Activated CD4-positive, alpha-beta T cell treated with anti-CD3 and anti-CD28 coated beads, Interleukin-2, amount 10 ng/mL, durations not matched to agents 24 days and 14 days (primary cell): ENCODE results near the gene SLC24A3. TPM values are rescaled to one million over a fixed set of nuclear protein-coding genes. Genes with fewer than 3 reads are reported as not detected.

ENCODE experiments used
- DNase-seq: peaks from one replicate; pipeline ENCODE4 v3.0.0; 2022
- H3K27ac Mint-ChIP-seq: one replicate; pipeline ENCODE4 v1.8.0; 2022; ENCODE audit warnings: mild to moderate bottlenecking, mixed read lengths
- H3K27me3 Mint-ChIP-seq: one replicate; pipeline ENCODE4 v1.8.0; 2022; ENCODE audit warnings: mixed read lengths
- H3K36me3 Mint-ChIP-seq: one replicate; pipeline ENCODE4 v1.8.0; 2022; ENCODE audit warnings: low read depth, mild to moderate bottlenecking, mixed read lengths
- H3K4me1 Mint-ChIP-seq: one replicate; pipeline ENCODE4 v1.8.0; 2021; ENCODE audit warnings: mixed read lengths
- H3K4me3 Mint-ChIP-seq: one replicate; pipeline ENCODE4 v1.8.0; 2022; ENCODE audit warnings: mild to moderate bottlenecking, moderate library complexity, mixed read lengths
- H3K9me3 Mint-ChIP-seq: one replicate; pipeline ENCODE4 v1.8.0; 2021; ENCODE audit warnings: mixed read lengths
- intact Hi-C: fragments of 100-400 bp; cut with micrococcal nuclease; formaldehyde crosslinking; loops from one replicate; pipeline ENCODE4 v1.15.1; 2023
- total RNA-seq: library from RNA; stranded (reverse); gene quantifications from 2 replicates; pipeline ENCODE4 v1.2.3, GENCODE V29; 2022

The SLC24A3 gene
- total RNA-seq, 1 donor from 2014 or later: not detected

DNA sequence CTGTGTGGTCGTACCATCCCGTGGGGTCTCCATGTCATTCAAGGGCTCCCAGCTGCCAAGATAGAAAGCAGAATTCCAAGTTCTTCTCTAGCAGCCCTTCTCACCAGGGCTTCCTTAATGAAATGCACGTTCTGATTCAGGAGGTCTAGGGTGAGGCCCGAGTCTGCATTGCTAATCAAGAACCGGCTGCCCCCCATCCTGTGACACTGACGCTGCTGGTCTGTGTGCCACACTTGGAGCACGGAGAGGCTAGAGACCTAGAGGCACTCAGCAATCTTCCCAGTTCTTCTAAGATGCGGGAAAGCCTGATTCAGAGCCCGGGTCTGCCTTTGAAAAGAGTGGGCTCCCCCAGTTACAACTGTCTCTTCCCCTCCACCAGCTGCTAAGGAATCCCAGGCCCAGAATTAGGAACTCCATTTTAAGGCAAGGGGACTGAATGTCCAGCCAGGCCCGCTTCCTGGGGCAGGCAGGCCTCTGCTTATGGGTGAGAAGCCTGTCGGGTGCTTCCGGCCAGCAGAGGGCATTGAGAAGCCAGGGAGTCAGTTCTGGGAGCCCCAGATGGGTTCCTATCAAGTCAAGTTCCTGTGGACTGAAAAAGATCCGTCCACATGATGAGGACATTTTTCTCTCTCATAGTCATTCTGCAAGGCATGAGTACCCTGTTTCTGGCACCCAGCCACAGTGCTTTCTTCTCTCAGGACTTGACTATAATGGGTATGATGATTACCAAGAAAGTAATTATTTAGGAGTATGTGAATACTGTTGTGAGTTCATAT, 475.8 kb downstream of the SLC24A3 start:
- Mint-ChIP-seq H3K9me3 (no peaks in the 10 kb centered on the region), H3K4me3 (no peak overlapping the region), H3K36me3 (no peaks in the 10 kb centered on the region), H3K27ac (no peak overlapping the region), H3K27me3 (peaks cover 2% of the 10 kb centered on the region), H3K4me1 (peaks cover 2% of the 10 kb centered on the region)
- no peak for DNase-seq
- intact Hi-C loops: no loop called here

DNA sequence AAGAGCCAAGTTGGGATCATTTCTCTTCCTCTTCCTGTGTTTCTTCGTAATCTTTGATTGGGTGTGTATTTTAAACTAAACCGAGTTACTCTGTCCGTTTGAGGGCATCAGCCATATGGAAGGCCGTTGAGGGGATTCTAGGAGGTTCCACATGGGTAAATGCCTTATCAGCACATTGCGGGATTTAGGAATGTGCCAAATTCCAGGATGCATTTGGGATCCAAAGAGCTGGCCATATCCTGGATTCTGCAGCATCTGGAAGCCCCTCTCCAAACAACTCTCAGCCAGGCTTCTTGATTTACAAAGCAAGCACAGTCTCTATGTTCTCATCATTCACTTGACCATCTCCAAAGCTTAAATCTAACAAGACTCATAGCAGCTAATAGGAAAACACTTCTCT, 478.0 kb downstream of the SLC24A3 start:
- H3K4me3 Mint-ChIP-seq: no peak overlapping the region
- peaks cover 2% of the 10 kb centered on the region for H3K4me1 Mint-ChIP-seq
- intact Hi-C loops: no loop called here
- H3K36me3 Mint-ChIP-seq: no peaks in the 10 kb centered on the region
- H3K27ac Mint-ChIP-seq: no peak overlapping the region
- DNase-seq: no peak
- peaks cover 2% of the 10 kb centered on the region for H3K27me3 Mint-ChIP-seq
- no peaks in the 10 kb centered on the region for H3K9me3 Mint-ChIP-seq

DNA sequence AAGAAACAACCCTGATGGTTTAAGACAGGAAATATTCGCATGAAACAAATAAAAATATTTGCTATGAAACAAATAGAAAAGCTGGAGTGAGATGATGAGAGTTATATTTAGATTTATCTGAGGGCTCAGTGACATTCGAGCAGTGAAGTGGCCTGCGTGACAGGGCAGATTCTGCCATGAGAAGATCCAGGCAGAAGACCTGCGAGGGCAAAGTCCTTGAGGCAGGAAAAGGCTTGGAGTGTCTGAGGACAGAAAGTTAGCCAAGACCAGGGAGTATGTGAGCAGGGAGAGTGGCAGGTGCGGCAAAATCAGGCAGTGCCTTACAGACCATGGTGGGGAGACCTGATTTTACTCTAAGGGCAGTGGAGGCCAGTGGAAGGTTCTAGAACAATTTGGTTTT, 478.7 kb downstream of the SLC24A3 start:
- intact Hi-C loops: no loop called here
- peaks cover 2% of the 10 kb centered on the region for H3K27me3 Mint-ChIP-seq
- H3K4me1 Mint-ChIP-seq: peaks cover 2% of the 10 kb centered on the region

DNA sequence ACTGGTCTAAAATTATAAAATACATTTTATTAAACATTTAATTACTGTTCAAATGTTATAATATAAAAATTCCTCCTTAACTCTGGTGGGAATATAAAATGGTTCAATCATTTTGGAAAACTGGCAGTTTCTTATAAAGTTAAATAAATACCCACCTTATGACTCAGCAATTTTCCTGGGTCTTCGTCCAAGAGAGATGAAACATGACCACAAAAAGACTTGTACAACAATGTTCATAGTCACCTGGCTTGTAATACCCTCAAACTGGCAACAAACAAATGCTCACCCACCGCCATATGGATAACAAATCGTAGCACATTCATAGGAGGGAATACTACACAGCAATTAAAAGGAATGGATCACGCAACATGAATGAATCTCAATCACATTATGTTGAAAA, 479.7 kb downstream of the SLC24A3 start:
- Mint-ChIP-seq H3K4me1 (peaks cover 2% of the 10 kb centered on the region), H3K27me3 (peaks cover 2% of the 10 kb centered on the region), H3K27ac (no peak overlapping the region), H3K4me3 (no peak overlapping the region), H3K36me3 (no peaks in the 10 kb centered on the region), H3K9me3 (no peaks in the 10 kb centered on the region)
- no peak for DNase-seq
- intact Hi-C loops: loop anchor here (2.0 kb wide), 1 partner anchor 303 kb away; no protein-coding TSS in a partner anchor

More for the DNA sequence above, 478.7 kb downstream of the SLC24A3 start:
- no peaks in the 10 kb centered on the region for H3K9me3 Mint-ChIP-seq
- no peak for DNase-seq
- no peak overlapping the region for H3K27ac Mint-ChIP-seq
- H3K36me3 Mint-ChIP-seq: no peaks in the 10 kb centered on the region
- H3K4me3 Mint-ChIP-seq: no peak overlapping the region

DNA sequence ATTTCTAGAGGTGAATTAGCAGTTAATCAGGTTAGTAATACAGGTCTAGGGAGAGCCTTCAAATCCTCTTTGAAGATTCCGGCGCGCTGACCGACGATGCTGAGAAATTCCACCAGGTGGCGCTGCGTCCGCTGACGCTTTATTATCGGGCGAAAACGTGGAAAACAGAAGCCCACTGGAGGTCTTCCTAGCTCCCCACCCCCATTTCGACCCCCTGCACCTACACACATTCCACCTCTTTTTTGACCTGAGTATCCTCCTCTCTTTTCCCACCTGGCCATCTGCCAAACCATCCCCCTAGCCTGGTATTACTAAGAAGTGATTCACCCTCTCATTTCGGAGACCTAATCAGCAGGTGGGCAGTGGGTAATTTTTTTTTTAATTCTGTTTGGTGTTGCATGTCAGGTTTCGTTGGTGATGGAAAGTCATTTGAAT, 480.3 kb downstream of the SLC24A3 start:
- Mint-ChIP-seq H3K36me3 (no peaks in the 10 kb centered on the region), H3K4me3 (no peak overlapping the region), H3K4me1 (peaks cover 2% of the 10 kb centered on the region), H3K27me3 (peaks cover 2% of the 10 kb centered on the region), H3K27ac (no peak overlapping the region), H3K9me3 (no peaks in the 10 kb centered on the region)
- DNase-seq: peak; percentile 83
- intact Hi-C loops: loop anchor here (2.0 kb wide), 1 partner anchor 302 kb away; no protein-coding TSS in a partner anchor

DNA sequence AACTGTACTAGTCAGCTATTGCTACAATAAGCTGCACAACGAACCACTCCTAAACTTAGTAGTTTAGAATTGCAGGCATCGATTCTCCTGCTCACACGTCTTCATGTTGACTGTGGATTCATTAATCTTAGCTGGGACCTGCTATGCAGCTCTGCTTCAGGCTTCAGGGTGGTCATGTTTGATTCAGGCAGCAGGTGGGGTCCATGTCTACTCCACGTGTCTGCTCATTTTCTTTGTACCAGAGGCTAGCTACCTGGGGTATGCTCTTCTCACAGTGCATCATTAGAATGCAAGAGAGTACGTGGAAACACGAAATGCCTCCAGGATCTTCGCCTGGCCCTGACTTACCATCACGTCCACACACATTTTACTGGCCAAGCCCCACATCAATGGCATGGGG, 481.1 kb downstream of the SLC24A3 start:
- Mint-ChIP-seq H3K4me1 (peaks cover 2% of the 10 kb centered on the region), H3K4me3 (no peak overlapping the region), H3K36me3 (no peaks in the 10 kb centered on the region), H3K9me3 (no peaks in the 10 kb centered on the region), H3K27me3 (peaks cover 2% of the 10 kb centered on the region), H3K27ac (no peak overlapping the region)
- DNase-seq: no peak
- intact Hi-C loops: loop anchor here (2.0 kb wide), 1 partner anchor 301 kb away; no protein-coding TSS in a partner anchor

DNA sequence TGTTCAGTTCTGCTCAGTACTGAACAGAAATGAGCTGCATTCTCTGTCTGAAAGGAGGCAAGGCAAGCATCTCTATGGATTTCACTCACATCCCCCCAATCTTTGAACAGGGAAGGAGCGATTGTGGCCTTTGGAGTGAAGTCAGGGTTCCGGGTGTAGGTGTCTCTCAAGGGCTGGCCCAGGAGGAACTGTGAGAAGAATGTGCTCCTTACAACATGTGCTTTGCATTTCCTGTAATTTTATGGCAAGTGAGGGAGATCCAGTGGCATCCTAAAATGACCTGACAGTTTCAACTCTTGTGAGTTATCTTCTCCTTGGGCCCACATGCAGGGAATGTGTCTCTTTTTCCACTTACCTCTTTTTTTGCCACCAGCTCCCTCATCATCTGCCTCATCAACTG, 482.6 kb downstream of the SLC24A3 start:
- no peak for DNase-seq
- H3K27me3 Mint-ChIP-seq: peaks cover 2% of the 10 kb centered on the region
- H3K4me1 Mint-ChIP-seq: peaks cover 2% of the 10 kb centered on the region
- intact Hi-C loops: no loop called here
- H3K36me3 Mint-ChIP-seq: no peaks in the 10 kb centered on the region
- no peak overlapping the region for H3K27ac Mint-ChIP-seq
- H3K4me3 Mint-ChIP-seq: no peak overlapping the region
- no peaks in the 10 kb centered on the region for H3K9me3 Mint-ChIP-seq

DNA sequence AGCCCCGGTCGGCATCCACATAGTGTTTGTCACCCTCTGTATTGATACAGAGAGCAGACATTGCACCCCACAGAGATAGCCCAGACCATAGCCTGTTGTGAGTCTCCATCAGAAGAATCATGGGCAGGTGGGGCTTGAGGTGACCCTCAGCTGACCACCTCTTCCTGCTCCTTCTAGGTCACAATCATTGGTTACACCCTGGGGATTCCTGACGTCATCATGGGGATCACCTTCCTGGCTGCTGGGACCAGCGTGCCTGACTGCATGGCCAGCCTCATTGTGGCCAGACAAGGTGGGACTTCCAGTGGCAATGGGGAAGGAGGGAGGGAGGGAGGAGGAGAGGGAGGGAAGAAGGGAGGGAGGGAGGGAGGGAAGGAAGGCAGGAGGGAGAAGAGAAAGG, 484.2 kb downstream of the SLC24A3 start:
- H3K27me3 Mint-ChIP-seq: peaks cover 2% of the 10 kb centered on the region
- DNase-seq: no peak
- no peaks in the 10 kb centered on the region for H3K36me3 Mint-ChIP-seq
- H3K27ac Mint-ChIP-seq: no peak overlapping the region
- intact Hi-C loops: no loop called here
- H3K9me3 Mint-ChIP-seq: no peaks in the 10 kb centered on the region
- peaks cover 2% of the 10 kb centered on the region for H3K4me1 Mint-ChIP-seq
- H3K4me3 Mint-ChIP-seq: no peak overlapping the region

DNA sequence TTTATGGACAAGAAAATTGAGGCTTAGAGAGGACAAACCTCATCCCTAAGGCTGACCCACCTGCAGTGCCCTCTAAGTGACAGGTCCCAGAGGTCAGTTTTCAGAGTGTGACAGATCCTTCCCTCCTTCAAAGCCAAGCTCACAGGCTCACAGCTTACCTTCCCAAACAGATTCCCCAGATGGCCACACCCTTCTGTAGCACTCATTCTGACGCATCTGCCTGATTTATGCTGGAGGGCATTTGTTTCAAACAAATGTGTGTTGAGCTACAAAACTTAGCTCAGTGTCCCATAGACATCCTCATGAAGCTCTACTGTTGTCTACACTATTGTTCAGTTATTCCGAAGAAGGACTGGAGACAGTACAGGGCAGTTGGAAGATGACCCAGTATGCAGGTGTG, 485.0 kb downstream of the SLC24A3 start:
- Mint-ChIP-seq H3K27ac (no peak overlapping the region), H3K4me3 (no peak overlapping the region)
- intact Hi-C loops: no loop called here

DNA sequence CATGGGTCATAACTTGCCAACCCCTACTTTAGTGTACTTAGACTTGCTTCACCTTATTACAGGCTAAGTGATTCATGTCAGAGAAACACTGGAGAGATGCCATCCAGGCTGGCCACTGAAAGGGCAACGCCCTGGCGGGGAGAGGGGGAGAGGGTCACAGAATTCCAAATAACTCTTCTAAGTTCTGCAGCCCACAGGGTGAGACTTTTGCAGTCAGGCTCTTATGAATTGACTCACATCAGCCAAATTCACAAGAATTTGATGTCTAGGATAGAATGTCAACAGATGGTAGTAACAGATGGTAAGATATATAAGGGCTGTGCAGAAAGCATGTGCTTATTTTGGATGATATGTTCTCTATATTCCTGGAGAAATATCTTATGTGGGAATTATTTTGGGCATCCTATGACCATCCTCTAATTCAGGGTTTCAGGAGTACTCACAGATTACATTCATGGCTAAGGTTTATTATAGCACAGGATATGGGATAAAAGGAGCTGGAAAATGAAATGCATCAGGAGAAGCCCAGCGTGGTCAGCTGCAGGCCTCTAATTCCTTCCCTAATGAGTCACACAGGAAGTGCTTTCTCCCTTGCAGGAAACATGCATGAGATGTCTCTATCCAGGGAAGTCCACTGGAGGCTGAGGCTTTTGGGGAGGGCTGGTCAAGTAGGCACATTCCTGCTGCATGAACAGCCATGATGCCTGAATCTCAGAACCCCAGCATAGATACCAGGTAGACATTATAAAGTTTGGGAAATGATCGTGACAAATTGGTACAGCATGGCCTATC, 486.9 kb downstream of the SLC24A3 start:
- no peaks in the 10 kb centered on the region for H3K27me3 Mint-ChIP-seq
- no peak overlapping the region for H3K27ac Mint-ChIP-seq
- intact Hi-C loops: no loop called here
- no peaks in the 10 kb centered on the region for H3K4me1 Mint-ChIP-seq
- H3K36me3 Mint-ChIP-seq: no peaks in the 10 kb centered on the region
- H3K9me3 Mint-ChIP-seq: peaks cover 3% of the 10 kb centered on the region
- no peak overlapping the region for H3K4me3 Mint-ChIP-seq
- no peak for DNase-seq

More for the DNA sequence above, 485.0 kb downstream of the SLC24A3 start:
- no peaks in the 10 kb centered on the region for H3K9me3 Mint-ChIP-seq
- H3K4me1 Mint-ChIP-seq: peaks cover 2% of the 10 kb centered on the region
- H3K36me3 Mint-ChIP-seq: no peaks in the 10 kb centered on the region
- peaks cover 2% of the 10 kb centered on the region for H3K27me3 Mint-ChIP-seq
- DNase-seq: no peak

DNA sequence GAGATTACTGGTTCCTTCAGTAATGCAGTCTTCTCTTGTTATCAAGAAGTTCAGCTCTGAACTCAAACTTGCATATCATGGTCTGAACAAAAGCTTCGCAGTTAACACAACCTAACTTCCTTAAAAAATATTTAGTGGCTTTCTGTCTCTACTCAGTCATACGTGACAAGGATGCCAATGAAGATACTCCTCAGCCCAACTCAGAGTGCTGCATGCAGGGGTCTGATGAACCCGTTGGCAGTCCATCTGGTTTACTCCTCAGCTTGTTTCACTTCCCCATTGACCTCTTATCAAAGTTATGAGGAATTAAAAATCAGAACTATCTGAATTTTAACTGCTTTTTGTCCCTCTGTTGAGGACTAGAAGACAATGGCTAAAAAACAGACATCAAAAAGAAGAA, 489.0 kb downstream of the SLC24A3 start:
- no peak overlapping the region for H3K27ac Mint-ChIP-seq
- H3K9me3 Mint-ChIP-seq: peaks cover 3% of the 10 kb centered on the region
- DNase-seq: no peak
- no peaks in the 10 kb centered on the region for H3K27me3 Mint-ChIP-seq
- H3K4me3 Mint-ChIP-seq: no peak overlapping the region
- intact Hi-C loops: no loop called here
- no peaks in the 10 kb centered on the region for H3K4me1 Mint-ChIP-seq
- no peaks in the 10 kb centered on the region for H3K36me3 Mint-ChIP-seq

DNA sequence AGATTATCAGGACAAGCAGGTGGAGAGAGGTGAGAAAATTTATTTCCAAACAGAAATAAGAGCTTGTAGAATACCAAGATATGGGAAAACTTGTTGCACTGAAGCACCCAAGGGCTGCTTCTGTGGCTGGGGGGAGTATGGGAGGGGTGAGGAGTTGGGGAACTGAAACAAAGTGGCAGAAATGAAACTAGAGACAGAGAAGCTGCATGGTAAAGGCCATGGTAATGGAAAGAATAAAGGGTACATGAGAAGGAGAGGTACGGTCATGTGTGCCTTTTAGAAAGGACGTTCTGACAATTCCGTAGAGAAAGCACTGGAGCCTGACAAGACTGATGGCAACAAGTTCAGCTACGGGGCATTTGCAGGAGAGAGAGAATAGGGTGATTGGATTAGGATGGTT, 494.0 kb downstream of the SLC24A3 start:
- no peak for DNase-seq
- no peaks in the 10 kb centered on the region for H3K36me3 Mint-ChIP-seq
- no peaks in the 10 kb centered on the region for H3K27me3 Mint-ChIP-seq
- peaks cover 9% of the 10 kb centered on the region for H3K9me3 Mint-ChIP-seq
- H3K4me3 Mint-ChIP-seq: no peak overlapping the region
- H3K27ac Mint-ChIP-seq: no peak overlapping the region
- intact Hi-C loops: no loop called here
- H3K4me1 Mint-ChIP-seq: no peaks in the 10 kb centered on the region

DNA sequence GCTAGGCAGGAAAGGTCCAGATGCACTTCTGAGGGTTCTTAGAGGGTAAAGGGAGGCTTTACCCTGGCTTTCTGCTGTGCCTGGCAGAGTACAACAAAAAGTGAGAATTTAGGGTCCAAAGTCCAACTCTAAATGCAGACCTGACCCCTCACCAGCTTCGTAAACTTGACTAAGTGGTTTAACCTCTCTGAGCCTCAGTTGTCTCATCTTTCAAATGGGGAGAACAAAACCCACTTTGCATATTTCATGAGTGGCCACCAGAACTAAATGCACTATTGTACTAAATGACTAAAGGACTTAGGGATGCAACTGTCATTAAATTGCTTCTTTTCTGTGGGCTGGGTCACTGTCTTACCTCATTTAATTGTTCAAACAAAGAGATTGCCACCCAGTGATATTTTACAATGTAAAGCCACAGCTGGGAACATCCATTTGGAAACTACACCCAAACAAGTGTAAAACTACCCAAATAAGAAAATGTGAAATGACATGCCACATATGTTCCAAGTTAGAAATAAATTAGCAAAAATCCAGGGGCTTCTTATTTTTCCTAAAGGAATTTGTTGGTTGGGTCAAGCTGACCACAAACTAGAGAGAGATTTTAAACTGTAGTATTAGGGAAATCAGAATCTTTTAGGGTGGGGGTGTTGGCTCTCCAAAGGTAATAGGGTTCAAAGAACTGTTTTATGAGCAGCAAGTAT, 497.3 kb downstream of the SLC24A3 start:
- intact Hi-C loops: no loop called here

More for the DNA sequence above, 497.3 kb downstream of the SLC24A3 start:
- Mint-ChIP-seq H3K36me3 (no peaks in the 10 kb centered on the region), H3K9me3 (peaks cover 6% of the 10 kb centered on the region), H3K4me3 (no peak overlapping the region), H3K27ac (no peak overlapping the region), H3K27me3 (no peaks in the 10 kb centered on the region), H3K4me1 (no peaks in the 10 kb centered on the region)
- no peak for DNase-seq
